ENCODE results near the gene MAX.
A peak's percentile ranks its signal among the peaks of the same experiment; 100 is the strongest.

MAX gene

GRCh38 chr14:65134651-65135579, 32.6 kb upstream of the MAX start:
- peak overlapping the region in 1 of 2 donors; percentile 34 for H3K27ac ChIP-seq (ENCODE audit: low read depth in 2 of 2, low read length in 2 of 2)

GRCh38 chr14:65132855-65133254, 30.5 kb upstream of the MAX start:
- no peaks in the 10 kb centered on the region for H3K36me3 ChIP-seq (ENCODE audit: control insufficient read depth in 2 of 2, insufficient read depth in 2 of 2, low read length in 2 of 2)
- H3K4me1 ChIP-seq (ENCODE audit: control insufficient read depth in 2 of 2, insufficient read depth in 2 of 2, low read length in 2 of 2): peaks cover 10 to 28% of the 10 kb centered on the region in 2 donors
- no peaks in the 10 kb centered on the region for H3K9me3 ChIP-seq (ENCODE audit: control insufficient read depth in 2 of 2, low read length in 2 of 2)
- no peaks in the 10 kb centered on the region for H3K27me3 ChIP-seq (ENCODE audit: control insufficient read depth in 2 of 2, insufficient read depth in 2 of 2, low read length in 2 of 2)
- H3K9ac ChIP-seq (ENCODE audit: low read depth in 1 of 2, low read length in 2 of 2): no peak overlapping the region
- no peak overlapping the region for H3K4me3 ChIP-seq (ENCODE audit: low read length in 2 of 2)
- peak overlapping the region; percentile 52 to 59 for H3K27ac ChIP-seq (ENCODE audit: low read depth in 2 of 2, low read length in 2 of 2)

More at GRCh38 chr14:65134651-65135579, 32.6 kb upstream of the MAX start:
- Histone ChIP-seq H3K27me3 (ENCODE audit: control insufficient read depth in 2 of 2, insufficient read depth in 2 of 2, low read length in 2 of 2) (no peaks in the 10 kb centered on the region), H3K4me3 (ENCODE audit: low read length in 2 of 2) (no peak overlapping the region), H3K36me3 (ENCODE audit: control insufficient read depth in 2 of 2, insufficient read depth in 2 of 2, low read length in 2 of 2) (no peaks in the 10 kb centered on the region), H3K9ac (ENCODE audit: low read depth in 1 of 2, low read length in 2 of 2) (no peak overlapping the region), H3K4me1 (ENCODE audit: control insufficient read depth in 2 of 2, insufficient read depth in 2 of 2, low read length in 2 of 2) (peaks cover 10 to 30% of the 10 kb centered on the region in 2 donors), H3K9me3 (ENCODE audit: control insufficient read depth in 2 of 2, low read length in 2 of 2) (no peaks in the 10 kb centered on the region)

DNA sequence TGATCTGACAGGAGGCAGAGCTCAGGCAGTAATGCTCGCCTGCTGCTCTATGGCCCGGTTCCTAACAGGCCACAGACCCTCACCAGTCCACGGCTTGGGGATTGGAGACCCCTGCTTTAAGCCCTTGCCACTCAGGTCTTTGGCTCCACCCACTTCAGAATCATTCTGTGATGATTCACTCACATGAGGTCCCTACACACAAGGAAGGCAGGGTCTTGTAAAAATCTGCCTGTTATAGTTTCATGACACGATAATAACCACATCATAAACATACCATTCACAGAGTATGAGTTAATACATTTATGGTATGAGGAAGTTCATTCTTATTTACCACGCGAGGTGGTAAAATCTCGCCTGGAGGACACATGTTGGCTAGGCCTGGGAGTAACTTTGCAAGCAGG, 29.0 kb upstream of the MAX start:
- H3K4me3 ChIP-seq (ENCODE audit: low read length in 2 of 2): peak overlapping the region in 1 of 2 donors; percentile 26
- H3K36me3 ChIP-seq (ENCODE audit: control insufficient read depth in 2 of 2, insufficient read depth in 2 of 2, low read length in 2 of 2): no peaks in the 10 kb centered on the region
- peaks cover 10 to 28% of the 10 kb centered on the region in 2 donors for H3K4me1 ChIP-seq (ENCODE audit: control insufficient read depth in 2 of 2, insufficient read depth in 2 of 2, low read length in 2 of 2)
- peaks cover 0 to 3% of the 10 kb centered on the region in 2 donors for H3K27me3 ChIP-seq (ENCODE audit: control insufficient read depth in 2 of 2, insufficient read depth in 2 of 2, low read length in 2 of 2)
- peak overlapping the region in 1 of 2 donors; percentile 60 for H3K9ac ChIP-seq (ENCODE audit: low read depth in 1 of 2, low read length in 2 of 2)
- H3K9me3 ChIP-seq (ENCODE audit: control insufficient read depth in 2 of 2, low read length in 2 of 2): no peaks in the 10 kb centered on the region
- peak overlapping the region; percentile 63 to 73 for H3K27ac ChIP-seq (ENCODE audit: low read depth in 2 of 2, low read length in 2 of 2)

- H3K9me3 ChIP-seq (ENCODE audit: control insufficient read depth in 2 of 2, low read length in 2 of 2): no peaks in the 10 kb centered on the region
- no peaks in the 10 kb centered on the region for H3K36me3 ChIP-seq (ENCODE audit: control insufficient read depth in 2 of 2, insufficient read depth in 2 of 2, low read length in 2 of 2)
- H3K4me1 ChIP-seq (ENCODE audit: control insufficient read depth in 2 of 2, insufficient read depth in 2 of 2, low read length in 2 of 2): peaks cover 6 to 10% of the 10 kb centered on the region in 2 donors
- H3K27ac ChIP-seq (ENCODE audit: low read depth in 2 of 2, low read length in 2 of 2): no peak overlapping the region
- no peak overlapping the region for H3K9ac ChIP-seq (ENCODE audit: low read depth in 1 of 2, low read length in 2 of 2)
- H3K4me3 ChIP-seq (ENCODE audit: low read length in 2 of 2): no peak overlapping the region
- H3K27me3 ChIP-seq (ENCODE audit: control insufficient read depth in 2 of 2, insufficient read depth in 2 of 2, low read length in 2 of 2): peaks cover 0 to 3% of the 10 kb centered on the region in 2 donors
These were observed 25.8 kb upstream of the MAX start for GRCh38 chr14:65128096-65128495.

DNA sequence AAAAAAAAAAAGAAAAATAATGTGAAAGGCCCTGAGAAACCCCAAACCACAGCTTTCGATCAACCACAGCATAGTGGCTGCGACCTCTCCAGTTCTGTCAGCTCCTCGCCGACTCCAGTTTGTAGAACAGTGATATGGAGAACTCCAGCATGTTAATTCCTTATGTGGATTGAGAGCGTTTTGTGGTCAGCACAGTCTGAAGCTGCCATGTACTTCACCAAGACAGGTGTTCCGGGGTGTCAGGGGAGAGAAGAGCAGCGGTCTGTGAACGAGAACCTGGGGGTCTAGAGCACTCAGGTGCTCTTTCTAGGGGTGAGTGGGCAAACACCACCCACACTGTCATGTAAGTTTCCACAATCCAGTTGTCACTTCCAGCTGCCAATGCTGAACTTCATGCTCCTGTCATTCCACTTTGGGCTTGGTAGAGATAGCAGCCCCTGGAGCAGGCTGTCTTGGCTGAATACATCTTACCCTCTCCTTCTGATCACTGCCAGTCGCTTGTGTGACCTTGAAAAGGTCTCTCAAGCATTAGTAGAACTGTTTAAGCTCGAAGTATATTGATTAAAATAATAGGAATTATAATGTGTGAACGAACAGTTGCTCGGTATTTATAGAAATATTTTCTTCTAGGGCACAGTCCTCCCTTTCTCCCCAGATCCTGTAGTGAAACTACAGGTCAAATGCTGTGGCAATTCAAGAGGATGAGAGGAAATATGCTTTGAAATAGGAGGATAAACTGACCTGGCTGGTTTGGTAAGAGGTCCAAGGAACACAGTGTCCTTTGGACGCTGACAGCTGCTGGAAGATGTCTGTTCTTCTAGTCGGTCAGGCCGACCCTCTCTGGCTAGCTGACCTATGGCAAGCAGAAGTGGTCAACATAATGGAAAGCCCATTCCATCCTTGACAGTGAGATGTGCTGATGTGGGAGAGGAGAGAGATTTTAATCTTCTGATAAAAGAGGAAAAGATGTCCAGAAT, 15.7 kb upstream of the MAX start:
- H3K4me1 ChIP-seq (ENCODE audit: control insufficient read depth in 2 of 2, insufficient read depth in 2 of 2, low read length in 2 of 2): no peaks in the 10 kb centered on the region
- no peak overlapping the region for H3K4me3 ChIP-seq (ENCODE audit: low read length in 2 of 2)
- no peaks in the 10 kb centered on the region for H3K9me3 ChIP-seq (ENCODE audit: control insufficient read depth in 2 of 2, low read length in 2 of 2)
- no peaks in the 10 kb centered on the region for H3K27me3 ChIP-seq (ENCODE audit: control insufficient read depth in 2 of 2, insufficient read depth in 2 of 2, low read length in 2 of 2)
- no peak overlapping the region for H3K9ac ChIP-seq (ENCODE audit: low read depth in 1 of 2, low read length in 2 of 2)
- no peaks in the 10 kb centered on the region for H3K36me3 ChIP-seq (ENCODE audit: control insufficient read depth in 2 of 2, insufficient read depth in 2 of 2, low read length in 2 of 2)
- H3K27ac ChIP-seq (ENCODE audit: low read depth in 2 of 2, low read length in 2 of 2): no peak overlapping the region

- H3K4me3 ChIP-seq (ENCODE audit: low read length in 2 of 2): no peak overlapping the region
- no peaks in the 10 kb centered on the region for H3K27me3 ChIP-seq (ENCODE audit: control insufficient read depth in 2 of 2, insufficient read depth in 2 of 2, low read length in 2 of 2)
- H3K9me3 ChIP-seq (ENCODE audit: control insufficient read depth in 2 of 2, low read length in 2 of 2): no peaks in the 10 kb centered on the region
- H3K27ac ChIP-seq (ENCODE audit: low read depth in 2 of 2, low read length in 2 of 2): no peak overlapping the region
- H3K36me3 ChIP-seq (ENCODE audit: control insufficient read depth in 2 of 2, insufficient read depth in 2 of 2, low read length in 2 of 2): no peaks in the 10 kb centered on the region
- H3K4me1 ChIP-seq (ENCODE audit: control insufficient read depth in 2 of 2, insufficient read depth in 2 of 2, low read length in 2 of 2): no peaks in the 10 kb centered on the region
- no peak overlapping the region for H3K9ac ChIP-seq (ENCODE audit: low read depth in 1 of 2, low read length in 2 of 2)
These were observed 13.3 kb upstream of the MAX start for GRCh38 chr14:65115615-65116014.

DNA sequence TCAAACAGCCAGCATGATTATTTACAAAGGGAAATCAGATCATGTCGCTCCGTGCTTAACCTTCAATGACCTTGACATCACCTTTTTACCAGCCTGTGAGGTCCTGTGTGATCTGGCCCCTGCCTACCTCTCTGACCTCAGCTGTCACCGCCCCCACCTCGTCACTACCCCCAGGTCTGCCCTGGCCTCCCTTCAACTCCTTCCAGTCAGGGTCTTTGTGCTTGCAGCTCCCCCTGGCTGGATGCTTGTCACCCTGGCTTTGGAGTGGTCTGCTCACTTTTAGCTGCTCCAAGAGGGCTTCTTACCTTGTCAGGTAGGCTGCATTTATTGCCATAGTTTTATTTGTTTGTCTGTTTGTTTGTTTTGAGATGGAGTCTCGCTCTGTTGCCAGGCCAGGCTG, 8.2 kb upstream of the MAX start:
- Histone ChIP-seq H3K9ac (ENCODE audit: low read depth in 1 of 2, low read length in 2 of 2) (no peak overlapping the region), H3K36me3 (ENCODE audit: control insufficient read depth in 2 of 2, insufficient read depth in 2 of 2, low read length in 2 of 2) (no peaks in the 10 kb centered on the region), H3K4me3 (ENCODE audit: low read length in 2 of 2) (no peak overlapping the region), H3K27ac (ENCODE audit: low read depth in 2 of 2, low read length in 2 of 2) (no peak overlapping the region), H3K27me3 (ENCODE audit: control insufficient read depth in 2 of 2, insufficient read depth in 2 of 2, low read length in 2 of 2) (no peaks in the 10 kb centered on the region), H3K9me3 (ENCODE audit: control insufficient read depth in 2 of 2, low read length in 2 of 2) (no peaks in the 10 kb centered on the region), H3K4me1 (ENCODE audit: control insufficient read depth in 2 of 2, insufficient read depth in 2 of 2, low read length in 2 of 2) (no peaks in the 10 kb centered on the region)

- Histone ChIP-seq H3K9ac (ENCODE audit: low read depth in 1 of 2, low read length in 2 of 2) (no peak overlapping the region), H3K36me3 (ENCODE audit: control insufficient read depth in 2 of 2, insufficient read depth in 2 of 2, low read length in 2 of 2) (no peaks in the 10 kb centered on the region), H3K9me3 (ENCODE audit: control insufficient read depth in 2 of 2, low read length in 2 of 2) (no peaks in the 10 kb centered on the region), H3K27ac (ENCODE audit: low read depth in 2 of 2, low read length in 2 of 2) (no peak overlapping the region), H3K4me1 (ENCODE audit: control insufficient read depth in 2 of 2, insufficient read depth in 2 of 2, low read length in 2 of 2) (peaks cover 2 to 6% of the 10 kb centered on the region in 2 donors), H3K27me3 (ENCODE audit: control insufficient read depth in 2 of 2, insufficient read depth in 2 of 2, low read length in 2 of 2) (no peaks in the 10 kb centered on the region), H3K4me3 (ENCODE audit: low read length in 2 of 2) (no peak overlapping the region)
These were observed 7.0 kb upstream of the MAX start for GRCh38 chr14:65109357-65109756.

DNA sequence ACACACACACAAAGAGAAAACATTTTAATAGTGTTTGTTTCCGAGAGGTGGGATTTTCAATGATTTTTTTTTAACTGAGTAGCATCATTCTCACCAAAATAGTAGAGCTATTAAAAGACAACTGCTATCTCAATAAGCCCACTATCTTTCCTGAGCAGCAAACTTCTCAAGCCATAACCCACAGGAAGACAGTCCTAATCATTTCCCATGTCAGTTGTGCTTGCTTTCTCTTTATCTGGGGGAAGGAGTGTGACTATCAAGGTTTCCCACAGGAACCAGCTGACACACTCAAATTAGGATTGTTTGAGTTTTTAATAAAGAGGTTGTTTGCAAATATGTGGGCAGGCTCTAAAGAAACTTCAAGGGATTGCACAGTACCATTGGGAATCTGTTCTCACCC, 4.9 kb upstream of the MAX start:
- Histone ChIP-seq H3K4me3 (ENCODE audit: low read length in 2 of 2) (no peak overlapping the region), H3K9ac (ENCODE audit: low read depth in 1 of 2, low read length in 2 of 2) (no peak overlapping the region), H3K27me3 (ENCODE audit: control insufficient read depth in 2 of 2, insufficient read depth in 2 of 2, low read length in 2 of 2) (no peaks in the 10 kb centered on the region), H3K9me3 (ENCODE audit: control insufficient read depth in 2 of 2, low read length in 2 of 2) (no peaks in the 10 kb centered on the region), H3K36me3 (ENCODE audit: control insufficient read depth in 2 of 2, insufficient read depth in 2 of 2, low read length in 2 of 2) (no peaks in the 10 kb centered on the region), H3K27ac (ENCODE audit: low read depth in 2 of 2, low read length in 2 of 2) (no peak overlapping the region), H3K4me1 (ENCODE audit: control insufficient read depth in 2 of 2, insufficient read depth in 2 of 2, low read length in 2 of 2) (peaks cover 13 to 20% of the 10 kb centered on the region in 2 donors)

DNA sequence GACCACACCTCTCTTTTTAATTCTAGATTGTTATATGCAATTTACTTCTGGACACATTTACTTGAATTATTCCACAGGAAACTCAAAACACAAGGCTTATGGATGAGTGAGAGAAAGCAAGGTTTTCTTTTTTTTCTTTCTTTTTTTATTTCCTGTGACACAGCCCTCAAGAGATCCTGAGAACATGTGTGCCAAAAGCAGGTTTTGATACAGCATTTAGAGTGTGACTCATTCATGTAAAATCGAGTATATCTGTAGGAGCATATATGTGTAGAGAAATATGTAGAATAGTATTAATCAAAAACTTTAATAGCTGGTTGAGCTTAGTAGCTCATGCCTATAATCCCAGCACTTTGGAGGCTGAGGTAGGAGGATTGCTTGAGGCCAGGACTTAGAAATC, 4.4 kb upstream of the MAX start:
- no peak overlapping the region for H3K4me3 ChIP-seq (ENCODE audit: low read length in 2 of 2)
- H3K9me3 ChIP-seq (ENCODE audit: control insufficient read depth in 2 of 2, low read length in 2 of 2): no peaks in the 10 kb centered on the region
- no peak overlapping the region for H3K27ac ChIP-seq (ENCODE audit: low read depth in 2 of 2, low read length in 2 of 2)
- H3K9ac ChIP-seq (ENCODE audit: low read depth in 1 of 2, low read length in 2 of 2): no peak overlapping the region
- no peaks in the 10 kb centered on the region for H3K27me3 ChIP-seq (ENCODE audit: control insufficient read depth in 2 of 2, insufficient read depth in 2 of 2, low read length in 2 of 2)
- H3K4me1 ChIP-seq (ENCODE audit: control insufficient read depth in 2 of 2, insufficient read depth in 2 of 2, low read length in 2 of 2): peaks cover 13 to 20% of the 10 kb centered on the region in 2 donors
- H3K36me3 ChIP-seq (ENCODE audit: control insufficient read depth in 2 of 2, insufficient read depth in 2 of 2, low read length in 2 of 2): no peaks in the 10 kb centered on the region
